Activated CD8-positive, alpha-beta memory T cell treated with anti-CD3 and anti-CD28 coated beads, Interleukin-2, amount 10 ng/mL, durations not matched to agents 7 days and 5 days (primary cell): ENCODE measurements around the gene VARS1. TPM values are rescaled to one million over a fixed set of nuclear protein-coding genes. Genes with fewer than 3 reads are reported as not detected.

ENCODE experiments used
- ATAC-seq: fragments of 150-1000 bp; cut with Tn5 transposase; one replicate; pipeline ENCODE4 v1.10.0; 2021; ENCODE audit warnings: moderate library complexity
- CTCF ChIA-PET: fragments of 350-600 bp; sonication (Branson Sonifier 250); formaldehyde crosslinking; loops from one replicate; lab custom pipeline; 2021; ENCODE audit warnings: antibody characterized with exemption; lab: Charles Lee
- DNase-seq: peaks from one replicate; pipeline ENCODE4 v3.0.0-alpha.2; 2020
- H3K27ac Mint-ChIP-seq: one replicate; pipeline ENCODE4 v1.8.0; 2021; ENCODE audit warnings: mild to moderate bottlenecking, mixed read lengths
- H3K27me3 Mint-ChIP-seq: one replicate; pipeline ENCODE4 v1.8.0; 2021; ENCODE audit warnings: mixed read lengths
- H3K36me3 Mint-ChIP-seq: one replicate; pipeline ENCODE4 v1.8.0; 2021; ENCODE audit warnings: mild to moderate bottlenecking, mixed read lengths
- H3K4me1 Mint-ChIP-seq: one replicate; pipeline ENCODE4 v1.8.0; 2021; ENCODE audit warnings: mixed read lengths
- H3K4me3 Mint-ChIP-seq: one replicate; pipeline ENCODE4 v1.8.0; 2021; ENCODE audit warnings: mild to moderate bottlenecking, moderate library complexity, mixed read lengths
- H3K9me3 Mint-ChIP-seq: one replicate; pipeline ENCODE4 v1.8.0; 2022; ENCODE audit warnings: low read depth, mixed read lengths
- total RNA-seq, 2 experiments: library from RNA; stranded (reverse); gene quantifications; one replicate each; pipeline ENCODE4 v1.2.3, GENCODE V29; 2021

VARS1 gene
- total RNA-seq, 2 experiments from 2014 or later, result 107 to 140 TPM

DNA sequence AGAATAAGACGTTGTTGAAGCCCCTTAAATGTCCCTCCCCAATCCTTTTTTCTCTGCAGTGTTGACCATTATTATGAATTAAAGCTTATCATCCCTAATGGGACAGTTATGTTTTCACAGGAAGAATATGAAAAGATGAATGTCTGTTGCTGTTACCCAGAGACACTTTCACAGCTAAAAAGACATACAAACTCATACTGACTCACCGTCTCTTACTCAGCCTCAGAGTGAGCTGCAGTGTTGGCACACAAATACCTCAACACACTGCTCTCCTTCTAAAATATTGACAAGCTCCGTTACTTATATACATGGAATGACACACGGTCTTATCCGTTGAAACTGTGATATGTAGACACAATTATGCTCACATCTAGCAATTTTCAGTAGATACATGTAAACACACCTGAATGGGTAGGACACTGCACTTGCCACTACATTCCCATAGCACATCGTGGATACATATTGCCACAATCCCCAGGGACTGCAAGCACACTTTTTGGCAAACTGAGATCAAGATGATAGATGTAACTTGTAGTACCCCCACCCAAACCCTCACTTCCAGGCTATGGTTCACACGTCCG lies 42.7 kb downstream of the VARS1 start:
- Mint-ChIP-seq H3K36me3 (peaks cover 14% of the 10 kb centered on the region), H3K27me3 (no peaks in the 10 kb centered on the region), H3K4me3 (no peak overlapping the region), H3K4me1 (no peaks in the 10 kb centered on the region), H3K9me3 (no peaks in the 10 kb centered on the region), H3K27ac (no peak overlapping the region)
- no peak for DNase-seq
- no peak for ATAC-seq
- CTCF ChIA-PET, result interaction anchor here (1.1 to 3.0 kb wide), 3 partner anchors 17 to 23 kb away, joined by 3 to 15 read pairs (median 5); no protein-coding TSS in a partner anchor

DNA sequence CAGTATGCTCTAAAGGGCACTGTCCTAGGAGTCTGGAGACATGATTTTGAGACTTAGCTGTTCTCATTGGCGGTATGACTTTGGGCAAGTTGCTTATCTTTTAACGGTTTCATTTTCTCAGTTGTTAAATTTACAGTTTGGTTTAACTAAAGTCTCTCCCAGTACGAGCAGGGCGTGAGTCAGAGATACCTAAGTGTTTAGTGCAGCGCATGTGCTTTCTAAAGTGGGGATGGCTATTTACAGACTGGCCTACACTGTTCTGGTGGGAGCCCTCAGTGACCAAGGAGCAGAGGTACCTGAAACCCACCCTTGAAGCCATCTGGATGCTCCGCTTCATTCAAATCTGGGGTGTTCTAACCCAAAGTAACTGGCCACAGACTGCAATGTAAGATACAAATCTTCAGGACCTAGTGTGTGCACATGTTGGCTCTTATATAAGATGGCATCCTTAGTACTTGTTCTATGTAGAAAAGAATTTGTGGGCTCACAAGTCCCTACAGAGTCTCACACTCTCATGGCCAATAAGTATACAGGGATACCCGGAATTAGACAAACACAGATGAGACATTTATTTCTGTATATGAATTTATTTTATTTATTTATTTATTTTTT lies 45.0 kb downstream of the VARS1 start:
- CTCF ChIA-PET, result interaction anchor here (1.3 kb wide), 1 partner anchor 19 kb away, joined by 3 read pairs; no protein-coding TSS in a partner anchor
- Mint-ChIP-seq H3K4me1 (no peaks in the 10 kb centered on the region), H3K4me3 (no peak overlapping the region), H3K9me3 (no peaks in the 10 kb centered on the region), H3K27me3 (no peaks in the 10 kb centered on the region), H3K36me3 (peaks cover 19% of the 10 kb centered on the region), H3K27ac (no peak overlapping the region)
- DNase-seq (no peak), ATAC-seq (no peak)

DNA sequence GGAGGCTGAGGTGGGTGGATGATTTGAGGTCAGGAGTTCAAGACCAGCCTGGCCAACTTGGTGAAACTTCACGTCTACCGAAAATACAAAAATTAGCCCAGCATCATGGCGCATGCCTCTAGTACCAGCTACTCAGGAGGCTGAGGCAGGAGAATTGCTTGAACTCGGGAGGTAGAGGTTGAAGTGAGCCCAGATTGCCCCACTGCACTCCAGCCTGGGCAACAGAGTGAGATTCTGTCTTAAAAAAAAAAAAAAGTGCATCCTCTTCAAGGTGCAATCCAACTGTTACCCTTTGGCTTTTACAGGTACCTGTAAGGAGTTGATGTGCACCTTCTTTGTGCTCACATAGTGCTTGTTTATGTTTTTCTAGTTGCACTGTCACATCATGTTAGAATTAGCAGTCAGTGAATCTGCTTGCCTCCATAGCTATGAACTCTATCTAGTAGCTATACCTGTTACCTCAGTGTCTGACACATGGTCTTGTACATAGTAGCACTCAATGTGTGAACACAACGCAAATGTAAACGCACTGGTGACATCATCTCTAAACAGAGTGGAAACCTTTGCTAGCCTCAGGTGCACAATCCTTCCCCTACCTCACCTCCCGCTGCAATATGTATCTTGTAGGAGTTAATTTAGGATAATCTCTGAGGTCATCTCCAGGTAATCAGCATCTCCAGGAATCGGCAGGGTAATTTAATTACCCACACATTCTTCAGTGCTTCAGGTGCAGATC lies 46.1 kb downstream of the VARS1 start:
- H3K4me1 Mint-ChIP-seq, result no peaks in the 10 kb centered on the region
- CTCF ChIA-PET, result interaction anchor here (1.2 to 1.3 kb wide), 2 partner anchors 9 to 20 kb away, joined by 3 to 4 read pairs; no protein-coding TSS in a partner anchor

More for the DNA sequence above, 46.1 kb downstream of the VARS1 start:
- no peak for DNase-seq
- Mint-ChIP-seq H3K27ac (no peak overlapping the region), H3K36me3 (peaks cover 26% of the 10 kb centered on the region), H3K4me3 (no peak overlapping the region), H3K9me3 (no peaks in the 10 kb centered on the region), H3K27me3 (no peaks in the 10 kb centered on the region)
- ATAC-seq, result no peak

Other genes with a start within 250 kb of the VARS1 start
- gene ATP6V1G2, start 249.1 kb downstream of the VARS1 start, total RNA-seq, result 1 to 10 TPM; 1.0 to 3.8 TPM
- gene NFKBIL1, start 248.1 kb downstream of the VARS1 start, total RNA-seq, result 10 to 100 TPM; 13.6 to 16.2 TPM
- gene LTA, start 223.5 kb downstream of the VARS1 start, total RNA-seq, result 10 to 100 TPM; 21.8 to 70.0 TPM
- gene TNF, start 220.2 kb downstream of the VARS1 start, total RNA-seq, result 10 to 100 TPM; 58.8 to 65.1 TPM
- 100 to 1,000 TPM; 608 to 839 TPM for gene LTB, start 213.3 kb downstream of the VARS1 start, total RNA-seq
- gene LST1, start 209.5 kb downstream of the VARS1 start, total RNA-seq, result 100 to 1,000 TPM in 1 of 2 experiments, 10 to 100 TPM in 1; 71.6 to 109 TPM
- 100 to 1,000 TPM; 137 to 152 TPM for gene NCR3, start 202.7 kb downstream of the VARS1 start, total RNA-seq
- gene AIF1, start 180.5 kb downstream of the VARS1 start, total RNA-seq, result 10 to 100 TPM; 47.4 to 63.4 TPM
- gene PRRC2A, start 175.0 kb downstream of the VARS1 start, total RNA-seq, result 100 to 1,000 TPM; 265 to 286 TPM
- 100 to 1,000 TPM; 243 to 245 TPM for gene BAG6, start 143.1 kb downstream of the VARS1 start, total RNA-seq
- gene APOM, start 139.9 kb downstream of the VARS1 start, total RNA-seq, result 1 to 10 TPM; 1.9 to 3.7 TPM
- gene C6orf47, start 135.0 kb downstream of the VARS1 start, total RNA-seq, result 10 to 100 TPM; 24.7 to 27.2 TPM
- 10 to 100 TPM; 34.9 to 41.6 TPM for gene GPANK1, start 130.8 kb downstream of the VARS1 start, total RNA-seq
- 100 to 1,000 TPM; 206 to 236 TPM for gene CSNK2B, start 129.7 kb downstream of the VARS1 start, total RNA-seq
- gene LY6G5B, start 125.8 kb downstream of the VARS1 start, total RNA-seq, result 10 to 100 TPM; 16.1 to 25.0 TPM
- 1 to 10 TPM; 2.6 to 3.8 TPM for gene LY6G5C, start 114.7 kb downstream of the VARS1 start, total RNA-seq
- 10 to 100 TPM; 49.0 to 56.7 TPM for gene ABHD16A, start 92.4 kb downstream of the VARS1 start, total RNA-seq
- gene LY6G6F, start 88.9 kb downstream of the VARS1 start, total RNA-seq, result not detected
- not detected for gene LY6G6D, start 80.4 kb downstream of the VARS1 start, total RNA-seq
- not detected for gene LY6G6C, start 74.0 kb downstream of the VARS1 start, total RNA-seq
- gene MPIG6B, start 72.4 kb downstream of the VARS1 start, total RNA-seq, result under 1 TPM; 0.20 to 0.33 TPM
- 10 to 100 TPM; 13.6 to 23.4 TPM for gene DDAH2, start 66.5 kb downstream of the VARS1 start, total RNA-seq
- gene CLIC1, start 59.2 kb downstream of the VARS1 start, total RNA-seq, result 100 to 1,000 TPM; 544 to 561 TPM
- 100 to 1,000 TPM in 1 of 2 experiments, 10 to 100 TPM in 1; 75.6 to 109 TPM for gene MSH5, start 55.7 kb downstream of the VARS1 start, total RNA-seq
- gene SAPCD1, start 33.1 kb downstream of the VARS1 start, total RNA-seq, result 10 to 100 TPM; 12.8 to 19.2 TPM
- gene VWA7, start 18.4 kb downstream of the VARS1 start, total RNA-seq, result 1 to 10 TPM; 5.7 to 6.4 TPM
- gene LSM2, start 11.2 kb upstream of the VARS1 start, total RNA-seq, result 100 to 1,000 TPM; 124 to 129 TPM
- gene HSPA1L, start 19.5 kb upstream of the VARS1 start, total RNA-seq, result 1 to 10 TPM; 2.9 to 3.1 TPM
- gene HSPA1A, start 19.8 kb upstream of the VARS1 start, total RNA-seq, result 100 to 1,000 TPM; 124 to 137 TPM
- gene HSPA1B, start 32.0 kb upstream of the VARS1 start, total RNA-seq, result 10 to 100 TPM; 64.6 to 71.6 TPM
- gene NEU1, start 67.1 kb upstream of the VARS1 start, total RNA-seq, result 10 to 100 TPM; 13.0 to 21.5 TPM
- gene SLC44A4, start 83.2 kb upstream of the VARS1 start, total RNA-seq, result not detected
- 10 to 100 TPM; 78.7 to 79.0 TPM for gene EHMT2, start 101.9 kb upstream of the VARS1 start, total RNA-seq
- 1 to 10 TPM; 1.5 to 3.3 TPM for gene ZBTB12, start 106.3 kb upstream of the VARS1 start, total RNA-seq
- gene C2, start 132.0 kb upstream of the VARS1 start, total RNA-seq, result under 1 TPM; 0.61 to 0.80 TPM
- under 1 TPM in 1 of 2 experiments, not detected in 1; 0.12 TPM for gene CFB, start 150.3 kb upstream of the VARS1 start, total RNA-seq
- gene NELFE, start 163.2 kb upstream of the VARS1 start, total RNA-seq, result 10 to 100 TPM; 75.7 to 79.7 TPM
- 10 to 100 TPM; 88.2 to 93.2 TPM for gene SKIC2, start 163.4 kb upstream of the VARS1 start, total RNA-seq
- 10 to 100 TPM; 17.4 to 18.7 TPM for gene DXO, start 176.4 kb upstream of the VARS1 start, total RNA-seq
- gene C4A, start 186.3 kb upstream of the VARS1 start, total RNA-seq, result 1 to 10 TPM; 2.3 to 3.4 TPM
- 1 to 10 TPM; 3.5 to 5.5 TPM for gene C4B, start 219.0 kb upstream of the VARS1 start, total RNA-seq
- under 1 TPM in 1 of 2 experiments, not detected in 1; 0.15 TPM for gene CYP21A2, start 242.7 kb upstream of the VARS1 start, total RNA-seq